Small intestine (tissue), 7 donors: ENCODE measurements around the gene ZSWIM1. TPM values are rescaled to one million over a fixed set of nuclear protein-coding genes. Genes with fewer than 3 reads are reported as not detected.

Experiments
- DNase-seq, 2 donors: peaks; one replicate each; pipeline versions ENCODE4 v3.0.0 to v3.0.0-alpha.2; 2013
- FAIRE-seq: peaks from 2 replicates; lab custom pipeline; 2012; peaks lifted over from hg19 to GRCh38; lab: Jason Lieb, UNC
- H3K27ac ChIP-seq, 3 donors: one replicate each; pipeline ENCODE4 v1.5.1; 2013; ENCODE audit warnings: low read length in 2 of 3, mild to moderate bottlenecking in 2 of 3, control low read depth in 1 of 3, inconsistent platforms in 1 of 3, low read depth in 1 of 3, moderate library complexity in 1 of 3
- H3K27me3 ChIP-seq, 3 donors: one replicate each; pipeline ENCODE4 v1.6.1; 2013; ENCODE audit warnings: low read length in 3 of 3, inconsistent platforms in 1 of 3; ENCODE audit not compliant: control insufficient read depth in 3 of 3, insufficient read depth in 3 of 3
- H3K36me3 ChIP-seq, 3 donors: one replicate each; pipeline ENCODE4 v1.6.1; 2013; ENCODE audit warnings: low read length in 3 of 3, inconsistent platforms in 1 of 3, low read depth in 1 of 3, mild to moderate bottlenecking in 1 of 3, moderate library complexity in 1 of 3; ENCODE audit not compliant: control insufficient read depth in 3 of 3, insufficient read depth in 2 of 3
- H3K4me1 ChIP-seq, 3 donors: one replicate each; pipeline ENCODE4 v1.6.1; 2013; ENCODE audit warnings: low read length in 2 of 3, inconsistent platforms in 1 of 3, low read depth in 1 of 3, mild to moderate bottlenecking in 1 of 3, moderate library complexity in 1 of 3; ENCODE audit not compliant: control insufficient read depth in 3 of 3, insufficient read depth in 2 of 3
- H3K4me3 ChIP-seq, 3 donors: one replicate each; pipeline ENCODE4 v1.5.1; 2013; ENCODE audit warnings: low read length in 3 of 3, control low read depth in 1 of 3, inconsistent platforms in 1 of 3, low read depth in 1 of 3, mild to moderate bottlenecking in 1 of 3, moderate library complexity in 1 of 3
- H3K9me3 ChIP-seq, 2 donors: one replicate each; pipeline ENCODE4 v1.6.1; 2013; ENCODE audit warnings: low read depth in 1 of 2, low read length in 1 of 2; ENCODE audit not compliant: control insufficient read depth in 2 of 2, insufficient read depth in 1 of 2
- WGBS, 3 donors: extraction: QIAGEN DNeasy Blood & Tissue Kit; methylation state at CpG; one replicate each; pipeline ENCODE4 v1.1.7; 2013; 5-methylcytosine and 5-hydroxymethylcytosine counted together
- polyA plus RNA-seq, 4 donors: library from polyadenylated mRNA; stranded (reverse) in 3 of 4; unstranded in 1 of 4; fragments of 200-250 nt in 3 of 4; fragments of 120-200 nt in 1 of 4; gene quantifications; one replicate each; pipeline versions ENCODE4 v1.2.1 to v1.2.3, GENCODE V29; 2013
- donor health status: healthy with polysubstance abuse.
- donor health status: control.
- donor health status: control.
- donor health status: Bipolar disorder and iron deficiency.
- donor health status: healthy.

ZSWIM1 gene
- polyA plus RNA-seq, 4 donors, result 2.5 to 17.1 (median 3.6) TPM

DNA sequence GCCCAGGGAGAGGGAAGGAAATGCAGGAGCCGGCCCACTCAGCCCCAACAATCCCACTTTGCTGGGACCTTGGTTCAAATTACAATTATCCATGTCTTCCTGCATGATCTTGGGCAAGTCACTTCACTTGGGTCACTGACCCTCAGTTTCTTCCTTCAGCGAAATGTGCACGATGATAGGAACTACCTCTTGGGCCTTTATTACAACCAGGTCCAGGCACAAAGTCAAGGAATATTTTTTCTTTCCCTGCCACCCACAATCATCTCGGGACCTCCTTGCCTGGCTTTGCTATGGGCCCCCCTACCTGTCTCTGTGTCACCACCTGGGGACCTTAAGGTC, 31.3 kb downstream of the ZSWIM1 start:
- H3K27me3 ChIP-seq, result no peaks in the 10 kb centered on the region
- H3K27ac ChIP-seq, result peak overlapping the region in 1 of 3 donors; percentile 59
- DNase-seq, result no peak
- H3K4me1 ChIP-seq, result peaks cover 0 to 25% (median 4%) of the 10 kb centered on the region in 3 donors
- FAIRE-seq, result no peak
- peak overlapping the region in 2 of 3 donors; percentile 18 to 57 for H3K4me3 ChIP-seq
- WGBS, 3 donors, result 17 to 31% (median 27%) methylated on average over 4 of the region's 4 CpGs
- H3K9me3 ChIP-seq, result no peaks in the 10 kb centered on the region
- H3K36me3 ChIP-seq, result peaks cover 0 to 7% (median 0%) of the 10 kb centered on the region in 3 donors

- H3K36me3 ChIP-seq, result peaks cover 0 to 2% (median 0%) of the 10 kb centered on the region in 3 donors
- no peak overlapping the region for H3K27ac ChIP-seq
- DNase-seq, result no peak
- FAIRE-seq, result no peak
- H3K9me3 ChIP-seq, result no peaks in the 10 kb centered on the region
- 57 to 61% (median 58%) methylated on average over 5 of the region's 5 CpGs for WGBS, 3 donors
- no peaks in the 10 kb centered on the region for H3K27me3 ChIP-seq
- H3K4me1 ChIP-seq, result peaks cover 0 to 31% (median 4%) of the 10 kb centered on the region in 3 donors
- H3K4me3 ChIP-seq, result no peak overlapping the region
Measured at GRCh38 chr20:45913116-45913515, 32.1 kb downstream of the ZSWIM1 start.

- Histone ChIP-seq H3K36me3 (no peaks in the 10 kb centered on the region), H3K4me3 (no peak overlapping the region), H3K27ac (peak overlapping the region in 2 of 3 donors; percentile 75 to 81), H3K9me3 (no peaks in the 10 kb centered on the region), H3K27me3 (no peaks in the 10 kb centered on the region), H3K4me1 (peaks cover 0 to 26% (median 0%) of the 10 kb centered on the region in 3 donors)
- DNase-seq (peak in 1 of 2 donors; percentile 32), FAIRE-seq (no peak)
- whole genome bisulfite sequencing, 3 donors, result 55 to 78% (median 64%) methylated on average over 5 of the region's 5 CpGs
Measured at GRCh38 chr20:45917790-45918141, 36.7 kb downstream of the ZSWIM1 start.

DNA sequence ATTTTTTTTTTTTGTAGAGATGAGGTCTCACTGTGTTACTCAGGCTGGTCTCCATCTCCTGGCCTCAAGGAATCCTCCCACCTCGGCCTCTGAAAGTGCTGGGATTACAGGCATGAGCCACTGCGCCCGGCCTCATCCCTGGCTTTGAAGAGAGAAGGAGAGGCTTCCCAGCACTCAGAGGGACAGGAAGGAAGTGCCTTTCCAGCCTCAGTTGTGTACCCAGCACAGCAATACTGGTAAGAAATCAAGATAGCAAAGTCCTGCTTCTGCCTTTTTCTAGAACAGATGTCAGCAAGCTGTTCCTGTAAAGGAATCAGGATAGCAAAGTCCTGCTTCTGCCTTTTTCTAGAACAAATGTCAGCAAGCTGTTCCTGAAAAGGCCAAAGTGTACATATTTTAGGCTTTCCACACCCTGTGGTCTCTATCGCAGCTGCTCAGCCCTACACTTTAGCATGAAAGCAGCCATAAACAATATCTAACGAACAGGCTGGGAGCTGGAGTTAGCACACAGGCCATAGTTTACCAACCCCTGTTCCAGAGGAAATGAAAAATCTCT, 37.2 kb downstream of the ZSWIM1 start:
- no peaks in the 10 kb centered on the region for H3K36me3 ChIP-seq
- H3K9me3 ChIP-seq, result no peaks in the 10 kb centered on the region
- peak; percentile 53 to 86 for DNase-seq
- H3K4me3 ChIP-seq, result no peak overlapping the region
- peak overlapping the region in 2 of 3 donors; percentile 75 to 81 for H3K27ac ChIP-seq
- no peak for FAIRE-seq
- peaks cover 0 to 26% (median 0%) of the 10 kb centered on the region in 3 donors for H3K4me1 ChIP-seq
- H3K27me3 ChIP-seq, result no peaks in the 10 kb centered on the region
- WGBS, 3 donors, result 47 to 60% (median 49%) methylated on average over 5 of the region's 5 CpGs

- DNase-seq (peak in 1 of 2 donors; percentile 22), FAIRE-seq (no peak)
- 78 to 87% (median 83%) methylated on average over 12 of the region's 12 CpGs for WGBS, 3 donors
- H3K4me3 ChIP-seq, result no peak overlapping the region
- no peaks in the 10 kb centered on the region for H3K36me3 ChIP-seq
- no peaks in the 10 kb centered on the region for H3K27me3 ChIP-seq
- H3K9me3 ChIP-seq, result no peaks in the 10 kb centered on the region
- H3K4me1 ChIP-seq, result peaks cover 0 to 26% (median 0%) of the 10 kb centered on the region in 3 donors
- peak overlapping the region in 2 of 3 donors; percentile 75 to 81 for H3K27ac ChIP-seq
Measured at GRCh38 chr20:45918779-45919537, 37.9 kb downstream of the ZSWIM1 start.

DNA sequence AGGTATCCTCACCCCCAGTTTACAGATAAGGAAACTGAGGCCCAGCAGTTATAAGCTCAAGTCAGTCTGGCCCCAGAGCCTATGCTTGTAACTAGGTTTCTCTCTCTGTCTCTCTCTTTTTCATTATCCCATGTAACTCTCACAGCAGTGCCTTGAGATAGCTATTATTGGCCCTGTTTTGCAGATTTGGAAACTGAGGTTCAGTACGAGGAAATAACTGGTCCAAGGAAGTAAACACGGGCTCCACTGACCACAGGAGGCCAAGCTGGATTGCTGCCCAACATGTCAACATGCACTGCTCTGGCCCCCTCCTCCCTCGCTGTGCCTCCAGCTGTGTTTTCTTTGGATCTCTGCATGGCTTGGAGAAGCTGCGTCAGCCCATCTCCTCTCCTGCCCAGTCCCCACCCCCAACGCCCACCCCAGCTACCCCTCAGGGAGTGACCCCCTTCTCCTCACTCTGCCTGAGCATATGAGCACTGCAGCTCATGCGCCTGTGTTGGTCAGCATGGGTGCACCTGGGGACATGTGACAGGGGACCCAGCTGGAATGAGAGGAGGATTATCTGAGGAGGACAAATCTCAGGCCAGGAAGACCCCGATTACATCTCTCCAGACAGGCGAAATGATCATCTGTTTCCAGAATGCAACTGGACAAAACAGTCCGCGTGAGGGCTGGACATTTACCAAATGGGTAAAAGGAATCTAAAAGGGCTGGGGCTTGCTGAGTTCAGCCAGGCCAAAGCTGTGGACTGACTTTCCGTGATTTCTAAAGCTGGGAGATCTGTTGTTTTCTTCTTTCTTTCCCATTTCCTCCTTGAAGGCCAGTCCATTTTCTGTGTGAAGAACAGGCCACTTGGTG, 38.7 kb downstream of the ZSWIM1 start:
- FAIRE-seq, result no peak
- DNase-seq, result no peak
- Histone ChIP-seq H3K27ac (peak overlapping the region in 2 of 3 donors; percentile 39 to 83), H3K4me3 (no peak overlapping the region), H3K36me3 (no peaks in the 10 kb centered on the region), H3K27me3 (no peaks in the 10 kb centered on the region), H3K9me3 (no peaks in the 10 kb centered on the region), H3K4me1 (peaks cover 0 to 23% (median 0%) of the 10 kb centered on the region in 3 donors)
- WGBS, 3 donors, result 51 to 71% (median 63%) methylated on average over 11 of the region's 11 CpGs

DNA sequence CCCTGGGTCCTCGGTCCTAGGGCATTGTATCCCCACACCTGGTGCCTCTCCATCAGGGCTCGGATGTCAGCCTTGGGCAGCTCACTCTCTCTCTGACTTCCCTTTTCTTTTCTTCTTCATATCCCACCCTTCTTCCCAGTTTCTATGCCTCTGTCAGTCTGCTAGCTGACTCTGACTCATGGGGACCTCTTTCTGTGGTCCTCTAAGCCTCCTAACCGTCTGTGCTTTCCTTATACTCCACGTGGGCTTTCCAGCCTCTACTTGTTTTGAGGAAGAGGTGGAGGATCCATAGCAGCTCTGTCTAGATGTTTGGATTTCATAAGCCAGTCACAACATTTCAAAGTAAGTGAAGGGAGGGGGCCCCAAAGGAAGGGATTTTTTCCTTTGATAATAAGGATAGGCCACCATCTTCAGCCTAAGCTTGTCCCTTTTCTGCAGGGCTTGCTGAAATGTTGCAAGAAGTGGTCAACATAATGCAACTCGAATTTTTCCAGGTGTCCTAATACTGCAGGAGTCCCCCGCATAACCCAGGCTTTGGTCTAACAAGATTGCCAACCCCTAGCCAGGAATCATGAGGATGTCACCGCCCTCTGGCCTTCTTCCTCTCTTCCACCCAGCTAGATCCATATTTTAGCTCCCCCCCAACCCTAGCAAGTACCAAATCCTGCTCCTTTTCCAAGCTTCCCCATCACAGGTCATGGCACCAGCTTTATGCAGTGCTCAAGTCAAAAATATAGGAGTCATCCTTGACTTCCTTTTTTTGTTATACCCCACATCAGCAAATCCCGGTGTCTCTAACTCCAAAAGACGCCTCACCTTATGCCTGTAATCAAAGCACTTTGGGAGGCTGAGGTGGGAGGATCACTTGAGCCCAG, 39.7 kb downstream of the ZSWIM1 start:
- FAIRE-seq (no peak), DNase-seq (no peak)
- H3K27ac ChIP-seq, result peak overlapping the region in 2 of 3 donors; percentile 39 to 83
- no peaks in the 10 kb centered on the region for H3K36me3 ChIP-seq
- H3K4me1 ChIP-seq, result peaks cover 0 to 23% (median 0%) of the 10 kb centered on the region in 3 donors
- no peak overlapping the region for H3K4me3 ChIP-seq
- WGBS, 3 donors, result 75 to 77% (median 76%) methylated on average over 9 of the region's 9 CpGs
- no peaks in the 10 kb centered on the region for H3K9me3 ChIP-seq
- H3K27me3 ChIP-seq, result no peaks in the 10 kb centered on the region
